ENCODE results near the gene SPPL2B.

Gene SPPL2B

DNA sequence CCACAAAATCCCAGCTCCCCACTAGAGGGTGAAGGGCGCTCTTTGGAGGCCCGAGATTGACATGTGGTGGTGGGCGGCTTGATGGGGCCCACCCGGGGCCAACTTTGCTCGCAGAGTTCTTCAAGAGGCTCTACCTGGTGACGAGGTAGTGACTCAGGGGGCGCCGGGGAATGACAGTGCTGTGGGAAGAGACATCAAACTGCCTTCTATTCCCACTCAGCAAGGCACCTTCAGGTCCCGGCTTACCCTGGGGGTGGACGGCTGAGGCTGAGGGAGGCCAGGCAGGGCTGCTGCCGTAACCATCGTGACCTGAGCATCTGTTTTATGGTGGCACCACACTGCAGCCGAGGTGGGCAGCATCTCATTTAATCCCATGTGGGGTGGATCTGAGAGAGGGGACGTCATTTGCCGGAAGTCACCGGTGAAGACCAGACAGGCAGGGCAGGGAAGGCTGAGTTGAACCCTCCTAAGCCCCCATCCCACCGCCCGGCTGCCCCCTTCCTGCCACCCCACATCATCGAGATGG is 22.1 kb upstream of the SPPL2B start (continued):
- TF ChIP-seq, protein P1, sequence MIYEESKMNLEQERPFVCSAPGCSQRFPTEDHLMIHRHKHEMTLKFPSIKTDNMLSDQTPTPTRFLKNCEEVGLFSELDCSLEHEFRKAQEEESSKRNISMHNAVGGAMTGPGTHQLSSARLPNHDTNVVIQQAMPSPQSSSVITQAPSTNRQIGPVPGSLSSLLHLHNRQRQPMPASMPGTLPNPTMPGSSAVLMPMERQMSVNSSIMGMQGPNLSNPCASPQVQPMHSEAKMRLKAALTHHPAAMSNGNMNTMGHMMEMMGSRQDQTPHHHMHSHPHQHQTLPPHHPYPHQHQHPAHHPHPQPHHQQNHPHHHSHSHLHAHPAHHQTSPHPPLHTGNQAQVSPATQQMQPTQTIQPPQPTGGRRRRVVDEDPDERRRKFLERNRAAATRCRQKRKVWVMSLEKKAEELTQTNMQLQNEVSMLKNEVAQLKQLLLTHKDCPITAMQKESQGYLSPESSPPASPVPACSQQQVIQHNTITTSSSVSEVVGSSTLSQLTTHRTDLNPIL (CRISPR knock-in tag; IDR thresholded peaks at IDR 0.05; ENCODE audit: low read depth), result no peak
- no peak for TF ChIP-seq BACH2 (CRISPR knock-in tag; IDR thresholded peaks at IDR 0.05; ENCODE audit: borderline replicate concordance)
- TF ChIP-seq ZFP30 (CRISPR knock-in tag; IDR thresholded peaks at IDR 0.05), result no peak
- no peak for TF ChIP-seq GLIS3 (CRISPR knock-in tag; IDR thresholded peaks at IDR 0.05)

DNA sequence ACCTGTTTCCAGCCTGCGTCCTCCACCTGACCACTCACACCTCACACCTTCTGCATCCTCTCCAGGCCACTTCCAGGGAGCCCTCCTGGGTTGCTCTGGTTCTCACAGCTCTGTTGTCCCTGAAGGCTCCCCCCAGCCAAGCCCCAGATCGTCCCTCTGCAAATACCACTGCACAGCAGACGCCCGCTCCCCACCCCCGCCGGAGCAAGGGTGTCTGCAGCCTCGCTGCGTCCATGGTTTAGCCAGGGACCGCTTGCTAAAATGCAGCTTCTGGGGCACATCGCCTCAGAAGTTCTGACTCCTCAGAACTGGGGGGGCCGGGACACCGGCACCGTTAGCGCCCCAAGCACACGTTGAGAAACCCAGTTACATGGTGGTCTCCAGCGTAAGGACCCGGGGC is 21.5 kb upstream of the SPPL2B start:
- no peak for ATAC-seq
- no peak for TF ChIP-seq ZNF8 (CRISPR knock-in tag; IDR thresholded peaks at IDR 0.05)
- TF ChIP-seq BACH2 (CRISPR knock-in tag; IDR thresholded peaks at IDR 0.05; ENCODE audit: borderline replicate concordance), result no peak
- TF ChIP-seq, protein P2, sequence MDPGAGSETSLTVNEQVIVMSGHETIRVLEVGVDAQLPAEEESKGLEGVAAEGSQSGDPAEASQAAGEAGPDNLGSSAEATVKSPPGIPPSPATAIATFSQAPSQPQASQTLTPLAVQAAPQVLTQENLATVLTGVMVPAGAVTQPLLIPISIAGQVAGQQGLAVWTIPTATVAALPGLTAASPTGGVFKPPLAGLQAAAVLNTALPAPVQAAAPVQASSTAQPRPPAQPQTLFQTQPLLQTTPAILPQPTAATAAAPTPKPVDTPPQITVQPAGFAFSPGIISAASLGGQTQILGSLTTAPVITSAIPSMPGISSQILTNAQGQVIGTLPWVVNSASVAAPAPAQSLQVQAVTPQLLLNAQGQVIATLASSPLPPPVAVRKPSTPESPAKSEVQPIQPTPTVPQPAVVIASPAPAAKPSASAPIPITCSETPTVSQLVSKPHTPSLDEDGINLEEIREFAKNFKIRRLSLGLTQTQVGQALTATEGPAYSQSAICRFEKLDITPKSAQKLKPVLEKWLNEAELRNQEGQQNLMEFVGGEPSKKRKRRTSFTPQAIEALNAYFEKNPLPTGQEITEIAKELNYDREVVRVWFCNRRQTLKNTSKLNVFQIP (CRISPR knock-in tag; IDR thresholded peaks at IDR 0.05; ENCODE audit: borderline replicate concordance, low read depth), result no peak
- TF ChIP-seq ZFP3 (CRISPR knock-in tag; IDR thresholded peaks at IDR 0.05), result no peak

DNA sequence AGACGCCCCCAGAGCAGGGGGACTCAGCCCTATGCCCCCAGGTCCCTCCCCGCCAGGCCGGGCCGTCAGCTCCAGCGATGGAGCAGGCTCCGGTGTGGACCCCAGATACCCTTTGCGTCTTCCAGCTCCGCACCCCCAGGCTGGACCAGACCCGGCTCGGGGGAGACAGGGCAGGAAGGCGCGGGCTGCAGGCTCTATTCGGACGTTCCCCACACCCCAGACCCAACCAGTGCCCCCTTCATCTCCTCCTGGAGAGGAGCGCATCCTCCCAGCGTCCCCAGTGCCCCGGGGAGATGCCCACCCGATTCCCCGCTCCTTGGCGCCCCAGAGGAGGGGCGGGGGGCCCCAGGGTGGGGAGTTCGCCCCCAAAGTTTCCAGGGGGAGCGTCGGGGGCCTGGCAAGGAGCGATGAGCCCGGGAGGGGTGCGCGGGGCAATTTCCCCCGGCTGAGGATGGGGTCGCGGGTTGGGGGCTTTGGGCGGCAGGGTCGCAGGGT is 20.9 kb upstream of the SPPL2B start:
- no peak for TF ChIP-seq TOX (CRISPR knock-in tag; IDR thresholded peaks at IDR 0.05; ENCODE audit: borderline replicate concordance)
- no peak for TF ChIP-seq ZC3H10 (CRISPR knock-in tag; IDR thresholded peaks at IDR 0.05)
- TF ChIP-seq RARB (CRISPR knock-in tag; IDR thresholded peaks at IDR 0.05), result no peak
- TF ChIP-seq BACH2 (CRISPR knock-in tag; IDR thresholded peaks at IDR 0.05; ENCODE audit: borderline replicate concordance), result no peak
- no peak for TF ChIP-seq GLIS3 (CRISPR knock-in tag; IDR thresholded peaks at IDR 0.05)
- TF ChIP-seq, protein P3, sequence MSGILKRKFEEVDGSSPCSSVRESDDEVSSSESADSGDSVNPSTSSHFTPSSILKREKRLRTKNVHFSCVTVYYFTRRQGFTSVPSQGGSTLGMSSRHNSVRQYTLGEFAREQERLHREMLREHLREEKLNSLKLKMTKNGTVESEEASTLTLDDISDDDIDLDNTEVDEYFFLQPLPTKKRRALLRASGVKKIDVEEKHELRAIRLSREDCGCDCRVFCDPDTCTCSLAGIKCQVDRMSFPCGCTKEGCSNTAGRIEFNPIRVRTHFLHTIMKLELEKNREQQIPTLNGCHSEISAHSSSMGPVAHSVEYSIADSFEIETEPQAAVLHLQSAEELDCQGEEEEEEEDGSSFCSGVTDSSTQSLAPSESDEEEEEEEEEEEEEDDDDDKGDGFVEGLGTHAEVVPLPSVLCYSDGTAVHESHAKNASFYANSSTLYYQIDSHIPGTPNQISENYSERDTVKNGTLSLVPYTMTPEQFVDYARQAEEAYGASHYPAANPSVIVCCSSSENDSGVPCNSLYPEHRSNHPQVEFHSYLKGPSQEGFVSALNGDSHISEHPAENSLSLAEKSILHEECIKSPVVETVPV (CRISPR knock-in tag; IDR thresholded peaks at IDR 0.05), result no peak
- TF ChIP-seq TCF4 (CRISPR knock-in tag; IDR thresholded peaks at IDR 0.05; ENCODE audit: borderline replicate concordance), result no peak
- TF ChIP-seq ZFP30 (CRISPR knock-in tag; IDR thresholded peaks at IDR 0.05), result no peak
- no peak for TF ChIP-seq ZNF70 (CRISPR knock-in tag; IDR thresholded peaks at IDR 0.05)
- no peak for TF ChIP-seq CSDC2 (CRISPR knock-in tag; IDR thresholded peaks at IDR 0.05)
- TF ChIP-seq, protein P2 (CRISPR knock-in tag; IDR thresholded peaks at IDR 0.05; ENCODE audit: borderline replicate concordance, low read depth), result no peak
- no peak for TF ChIP-seq ZNF8 (CRISPR knock-in tag; IDR thresholded peaks at IDR 0.05)
- TF ChIP-seq OSR1 (CRISPR knock-in tag; IDR thresholded peaks at IDR 0.05), result no peak
- TF ChIP-seq ISL1 (CRISPR knock-in tag; IDR thresholded peaks at IDR 0.05), result no peak
- ATAC-seq, result no peak

DNA sequence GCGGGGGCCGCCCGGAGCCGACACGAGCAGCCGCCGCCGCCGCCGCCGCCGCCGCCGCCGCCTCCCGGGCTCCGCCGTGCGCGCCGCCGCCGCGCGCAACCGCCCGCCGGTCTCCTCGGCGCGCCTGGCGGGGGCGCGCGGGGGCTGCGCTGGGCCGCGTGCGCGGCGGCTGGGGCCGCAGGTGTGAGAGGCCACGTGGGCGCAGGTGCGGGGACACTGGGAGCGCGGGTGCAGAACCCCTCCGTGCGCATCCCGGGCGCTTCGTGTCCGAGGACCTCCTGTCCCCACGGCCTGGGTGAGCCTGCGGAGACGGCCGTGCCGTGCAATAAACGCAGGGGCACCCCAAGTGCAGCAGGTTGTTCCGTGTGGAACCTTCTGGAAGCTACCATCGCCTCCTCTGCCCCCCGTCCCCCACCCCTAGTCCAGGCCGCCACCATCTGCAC is 20.3 kb upstream of the SPPL2B start, which contains the start of gene LINGO3:
Gene LINGO3 (minus strand): TSS at position 41 of the 443 bp plus-strand sequence. CDS start 16,378 bp downstream, outside the sequence.
- no peak for ATAC-seq
- TF ChIP-seq ESRRG (CRISPR knock-in tag; IDR thresholded peaks at IDR 0.05), result no peak
- TF ChIP-seq ZNF565 (CRISPR knock-in tag; conservative IDR thresholded peaks at IDR 0.05; ENCODE audit: low read depth), result no peak
- no peak for TF ChIP-seq ZNF8 (CRISPR knock-in tag; IDR thresholded peaks at IDR 0.05)
- TF ChIP-seq, protein P4, sequence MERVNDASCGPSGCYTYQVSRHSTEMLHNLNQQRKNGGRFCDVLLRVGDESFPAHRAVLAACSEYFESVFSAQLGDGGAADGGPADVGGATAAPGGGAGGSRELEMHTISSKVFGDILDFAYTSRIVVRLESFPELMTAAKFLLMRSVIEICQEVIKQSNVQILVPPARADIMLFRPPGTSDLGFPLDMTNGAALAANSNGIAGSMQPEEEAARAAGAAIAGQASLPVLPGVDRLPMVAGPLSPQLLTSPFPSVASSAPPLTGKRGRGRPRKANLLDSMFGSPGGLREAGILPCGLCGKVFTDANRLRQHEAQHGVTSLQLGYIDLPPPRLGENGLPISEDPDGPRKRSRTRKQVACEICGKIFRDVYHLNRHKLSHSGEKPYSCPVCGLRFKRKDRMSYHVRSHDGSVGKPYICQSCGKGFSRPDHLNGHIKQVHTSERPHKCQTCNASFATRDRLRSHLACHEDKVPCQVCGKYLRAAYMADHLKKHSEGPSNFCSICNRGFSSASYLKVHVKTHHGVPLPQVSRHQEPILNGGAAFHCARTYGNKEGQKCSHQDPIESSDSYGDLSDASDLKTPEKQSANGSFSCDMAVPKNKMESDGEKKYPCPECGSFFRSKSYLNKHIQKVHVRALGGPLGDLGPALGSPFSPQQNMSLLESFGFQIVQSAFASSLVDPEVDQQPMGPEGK (CRISPR knock-in tag; IDR thresholded peaks at IDR 0.05; ENCODE audit: borderline replicate concordance), result no peak
- no peak for TF ChIP-seq CSDC2 (CRISPR knock-in tag; IDR thresholded peaks at IDR 0.05)
- TF ChIP-seq, protein P5, sequence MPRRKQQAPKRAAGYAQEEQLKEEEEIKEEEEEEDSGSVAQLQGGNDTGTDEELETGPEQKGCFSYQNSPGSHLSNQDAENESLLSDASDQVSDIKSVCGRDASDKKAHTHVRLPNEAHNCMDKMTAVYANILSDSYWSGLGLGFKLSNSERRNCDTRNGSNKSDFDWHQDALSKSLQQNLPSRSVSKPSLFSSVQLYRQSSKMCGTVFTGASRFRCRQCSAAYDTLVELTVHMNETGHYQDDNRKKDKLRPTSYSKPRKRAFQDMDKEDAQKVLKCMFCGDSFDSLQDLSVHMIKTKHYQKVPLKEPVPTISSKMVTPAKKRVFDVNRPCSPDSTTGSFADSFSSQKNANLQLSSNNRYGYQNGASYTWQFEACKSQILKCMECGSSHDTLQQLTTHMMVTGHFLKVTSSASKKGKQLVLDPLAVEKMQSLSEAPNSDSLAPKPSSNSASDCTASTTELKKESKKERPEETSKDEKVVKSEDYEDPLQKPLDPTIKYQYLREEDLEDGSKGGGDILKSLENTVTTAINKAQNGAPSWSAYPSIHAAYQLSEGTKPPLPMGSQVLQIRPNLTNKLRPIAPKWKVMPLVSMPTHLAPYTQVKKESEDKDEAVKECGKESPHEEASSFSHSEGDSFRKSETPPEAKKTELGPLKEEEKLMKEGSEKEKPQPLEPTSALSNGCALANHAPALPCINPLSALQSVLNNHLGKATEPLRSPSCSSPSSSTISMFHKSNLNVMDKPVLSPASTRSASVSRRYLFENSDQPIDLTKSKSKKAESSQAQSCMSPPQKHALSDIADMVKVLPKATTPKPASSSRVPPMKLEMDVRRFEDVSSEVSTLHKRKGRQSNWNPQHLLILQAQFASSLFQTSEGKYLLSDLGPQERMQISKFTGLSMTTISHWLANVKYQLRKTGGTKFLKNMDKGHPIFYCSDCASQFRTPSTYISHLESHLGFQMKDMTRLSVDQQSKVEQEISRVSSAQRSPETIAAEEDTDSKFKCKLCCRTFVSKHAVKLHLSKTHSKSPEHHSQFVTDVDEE (CRISPR knock-in tag; IDR thresholded peaks at IDR 0.05), result no peak
- no peak for TF ChIP-seq RARB (CRISPR knock-in tag; IDR thresholded peaks at IDR 0.05)
- TF ChIP-seq, protein P1 (CRISPR knock-in tag; IDR thresholded peaks at IDR 0.05; ENCODE audit: low read depth), result no peak
- no peak for TF ChIP-seq GLIS3 (CRISPR knock-in tag; IDR thresholded peaks at IDR 0.05)
- no peak for TF ChIP-seq PPARA (CRISPR knock-in tag; IDR thresholded peaks at IDR 0.05; ENCODE audit: borderline replicate concordance)
- TF ChIP-seq, protein P3 (CRISPR knock-in tag; IDR thresholded peaks at IDR 0.05), result no peak
- TF ChIP-seq BACH2 (CRISPR knock-in tag; IDR thresholded peaks at IDR 0.05; ENCODE audit: borderline replicate concordance), result no peak
- TF ChIP-seq ISL1 (CRISPR knock-in tag; IDR thresholded peaks at IDR 0.05), result no peak

All from SK-N-SH treated with all-trans-retinoic acid at 6 μM for 48 hours (cell line).